SW480 (cell line): Measurements from ENCODE around the gene CABP5.

ENCODE experiments used
- DNase-seq: peaks from one replicate; pipeline ENCODE4 v3.0.0-alpha.2; 2016; ENCODE audit warnings: low spot score

The CABP5 gene

DNA sequence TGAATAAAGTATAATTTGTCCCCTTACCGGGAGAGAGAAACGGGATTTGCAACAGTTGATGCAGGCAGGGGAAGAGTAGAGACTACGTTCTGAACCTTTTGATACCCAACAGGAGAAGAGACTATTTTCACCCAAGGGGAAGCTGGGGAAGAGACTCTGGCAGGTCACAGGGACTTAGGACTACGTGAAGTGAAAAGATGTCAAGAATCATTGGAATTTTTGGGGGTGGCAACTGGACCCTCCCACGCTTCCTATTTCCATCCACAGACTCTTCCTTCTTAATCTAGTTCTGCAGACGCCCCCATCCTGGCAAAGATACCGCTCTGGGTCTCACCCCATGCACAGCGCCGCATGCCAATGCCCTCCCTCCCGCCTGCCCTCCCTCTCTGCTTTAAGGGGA, 13.8 kb downstream of the CABP5 start:
- no peak for DNase-seq

DNA sequence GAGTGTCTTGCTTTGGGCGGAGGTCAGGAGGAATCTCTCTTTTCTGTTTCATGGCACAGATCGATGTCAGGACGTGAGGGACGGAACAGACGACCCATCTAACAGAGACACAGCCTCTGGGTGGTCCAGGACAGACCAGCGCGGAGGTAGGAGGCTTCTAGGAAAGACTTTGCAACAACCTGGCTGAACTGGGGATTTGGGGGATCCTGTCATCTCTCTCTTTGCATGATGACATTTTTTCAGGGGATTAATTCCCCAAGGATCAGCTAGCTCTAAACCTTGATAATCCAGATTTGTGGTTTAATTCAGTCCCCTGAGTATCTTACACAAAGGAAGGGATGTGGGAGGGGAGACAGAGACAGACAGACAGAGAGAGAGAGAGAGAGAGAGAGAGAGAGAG, 14.4 kb downstream of the CABP5 start:
- no peak for DNase-seq

DNA sequence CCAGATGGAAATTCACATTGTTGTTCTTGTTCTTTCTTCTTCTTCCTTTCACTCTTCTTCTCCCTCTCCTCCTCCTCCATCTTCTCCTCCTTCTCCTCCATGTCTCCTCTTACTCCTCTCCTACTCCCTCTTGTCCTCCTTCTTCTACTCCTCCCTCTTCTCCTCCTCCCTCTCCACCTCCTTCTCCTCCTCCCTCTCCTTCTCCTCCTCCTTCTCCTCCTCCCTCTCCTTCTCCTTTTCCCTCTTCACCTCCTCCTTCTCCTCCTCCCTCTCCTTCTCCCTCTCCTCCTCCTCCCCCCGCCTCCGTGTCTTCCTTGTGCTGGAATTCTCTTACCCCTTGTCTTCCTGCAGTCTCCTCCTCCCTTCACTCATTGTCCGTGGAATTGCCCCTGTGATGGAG, 18.4 kb downstream of the CABP5 start:
- no peak for DNase-seq

DNA sequence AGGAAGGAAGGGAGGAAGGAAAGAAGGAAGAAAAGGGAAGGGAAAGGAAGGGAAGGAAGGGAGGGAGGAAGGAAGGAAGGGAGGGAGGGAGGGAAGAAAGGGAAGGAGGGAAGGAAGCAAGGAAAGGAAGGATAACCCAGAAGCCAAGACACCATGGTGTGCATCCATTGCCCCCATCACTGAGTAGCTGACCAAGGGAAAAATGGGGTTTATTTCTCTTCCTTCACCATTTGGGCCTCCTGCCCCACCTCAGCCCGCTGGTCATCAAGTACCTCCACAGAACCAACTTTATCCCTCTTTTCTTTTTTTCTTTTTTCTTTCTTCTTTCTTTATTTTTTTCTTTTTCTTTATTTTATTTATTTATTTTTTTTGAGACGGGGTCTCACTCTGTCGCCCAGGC, 20.4 kb downstream of the CABP5 start:
- DNase-seq: no peak

DNA sequence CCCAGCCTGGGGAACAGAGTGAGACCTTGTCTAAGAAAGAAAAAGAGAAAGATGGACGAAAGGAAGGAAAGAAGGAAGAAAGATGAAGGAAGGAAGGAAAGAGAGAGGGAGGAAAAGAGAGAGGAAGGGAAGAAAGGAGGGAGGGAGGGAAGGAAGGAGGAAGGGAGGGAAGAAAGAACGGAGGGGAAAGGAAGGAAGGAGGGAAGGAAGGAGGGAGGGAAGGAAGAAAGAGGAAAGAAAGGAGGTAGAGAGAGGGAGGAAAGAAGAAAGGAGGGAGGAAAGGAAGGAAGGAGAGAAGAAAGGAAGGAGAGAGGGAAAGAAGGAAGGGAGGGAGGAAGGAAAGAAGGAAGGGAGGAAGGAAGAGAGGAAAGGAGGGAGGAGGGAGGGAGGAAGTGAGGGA, 20.9 kb downstream of the CABP5 start:
- no peak for DNase-seq

DNA sequence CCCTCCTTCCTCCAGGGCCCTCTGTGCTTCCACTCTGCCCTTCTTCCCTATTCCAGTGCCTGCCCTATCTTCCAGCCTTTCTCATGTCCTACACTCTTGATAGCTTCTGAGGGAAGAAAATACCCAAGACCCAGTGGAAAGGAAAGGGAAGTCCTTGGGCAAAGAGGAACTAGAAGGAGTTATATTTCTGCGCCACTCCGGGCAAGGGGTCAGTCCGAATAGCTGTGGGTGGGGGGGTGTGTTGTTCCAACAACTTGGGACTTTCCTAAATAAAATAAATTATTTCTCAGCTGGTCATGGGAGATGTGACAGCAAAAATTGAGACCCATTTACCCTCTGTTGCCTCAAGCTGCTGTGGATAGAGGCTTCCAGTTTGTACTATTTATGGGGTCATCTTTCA, 23.2 kb downstream of the CABP5 start:
- DNase-seq: no peak

DNA sequence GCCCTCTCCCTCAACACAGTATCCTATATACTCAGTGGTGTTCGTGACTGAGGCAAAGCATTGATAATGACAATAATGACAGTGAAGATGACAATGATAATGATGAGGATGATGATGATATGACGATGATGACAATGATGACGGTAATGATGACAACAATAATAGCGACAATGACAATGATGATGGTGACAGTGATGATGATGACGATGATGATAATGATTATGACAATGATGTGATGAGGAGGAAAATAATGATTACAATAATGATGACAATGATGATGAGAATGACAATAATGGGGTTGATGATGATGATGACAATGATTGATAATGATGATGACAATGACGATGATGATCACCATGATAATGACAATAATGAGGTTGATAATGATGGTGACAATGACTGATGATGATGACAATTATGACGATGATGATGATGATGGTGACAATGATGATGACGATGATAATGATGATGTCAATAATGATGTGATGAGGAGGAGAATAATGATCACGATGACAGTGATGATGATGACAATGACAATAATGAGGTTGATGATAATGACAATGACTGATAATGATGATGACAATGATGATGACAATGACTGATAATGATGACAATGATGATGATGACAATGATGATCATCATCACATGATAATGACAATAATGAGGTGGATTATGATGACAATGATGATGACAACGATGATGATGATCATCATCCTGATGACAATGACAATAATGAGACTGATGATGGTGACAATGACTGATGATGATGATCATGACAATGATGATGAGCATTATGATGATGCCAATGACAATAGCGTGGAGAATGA, 32.7 kb downstream of the CABP5 start:
- DNase-seq: no peak

DNA sequence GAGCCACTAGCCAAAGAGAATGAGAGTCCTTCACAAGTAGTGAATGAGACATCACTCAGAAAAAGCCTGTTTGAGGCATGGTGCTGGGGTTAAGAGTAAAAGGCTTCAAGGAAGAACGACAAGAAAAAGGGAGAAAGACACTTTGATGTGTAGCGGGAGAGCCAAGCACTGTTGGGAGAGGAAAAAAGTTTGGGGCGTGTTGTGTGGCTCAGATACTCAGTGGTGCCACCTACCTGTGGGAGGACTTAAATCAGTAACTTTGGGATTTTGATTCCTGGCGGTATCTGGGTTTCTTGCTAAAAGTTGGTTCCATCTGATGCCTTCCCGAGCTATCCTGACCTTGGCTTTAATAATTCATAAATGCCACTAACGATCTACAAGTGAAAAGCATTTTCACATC, 37.1 kb downstream of the CABP5 start:
- DNase-seq: peak; percentile 48

DNA sequence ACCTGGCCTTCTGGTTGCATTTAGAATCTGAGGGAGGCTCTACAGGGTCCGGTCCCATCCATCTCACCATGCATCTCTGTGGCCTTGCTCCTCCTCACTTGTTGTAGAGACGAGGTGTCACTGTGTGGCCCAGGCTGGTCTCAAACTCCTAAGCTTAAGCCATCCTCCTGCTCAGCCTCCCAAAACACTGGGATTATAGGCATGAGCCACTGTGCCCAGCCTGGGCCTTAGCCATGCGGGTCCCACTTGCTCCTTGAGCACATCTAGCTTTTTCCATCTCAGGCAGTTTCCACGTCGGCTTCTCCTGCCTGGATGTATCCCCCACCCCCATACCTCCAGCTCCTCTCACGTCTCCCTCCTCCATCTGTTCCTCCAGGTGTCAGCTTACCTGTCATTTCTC, 39.6 kb downstream of the CABP5 start:
- DNase-seq: no peak

DNA sequence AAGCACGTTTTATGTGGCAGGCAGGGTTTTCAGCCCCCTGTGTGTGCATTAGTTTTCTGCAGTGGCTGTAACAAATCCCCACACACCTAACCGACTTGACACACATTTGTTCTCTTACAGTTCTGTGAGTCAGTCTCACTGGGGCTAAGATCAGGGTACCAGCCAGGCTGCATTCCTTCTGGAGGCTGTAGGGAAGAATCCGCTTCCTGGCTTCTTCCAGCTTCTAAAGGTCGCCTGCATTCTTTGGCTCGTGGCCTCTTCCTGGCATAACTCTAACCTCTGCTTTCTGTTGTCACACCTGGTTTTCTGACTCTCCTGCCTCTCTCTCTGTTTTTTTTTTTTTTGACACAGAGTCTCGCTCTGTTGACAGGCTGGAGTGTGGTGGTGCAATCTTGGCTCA, 43.0 kb downstream of the CABP5 start:
- DNase-seq: no peak

DNA sequence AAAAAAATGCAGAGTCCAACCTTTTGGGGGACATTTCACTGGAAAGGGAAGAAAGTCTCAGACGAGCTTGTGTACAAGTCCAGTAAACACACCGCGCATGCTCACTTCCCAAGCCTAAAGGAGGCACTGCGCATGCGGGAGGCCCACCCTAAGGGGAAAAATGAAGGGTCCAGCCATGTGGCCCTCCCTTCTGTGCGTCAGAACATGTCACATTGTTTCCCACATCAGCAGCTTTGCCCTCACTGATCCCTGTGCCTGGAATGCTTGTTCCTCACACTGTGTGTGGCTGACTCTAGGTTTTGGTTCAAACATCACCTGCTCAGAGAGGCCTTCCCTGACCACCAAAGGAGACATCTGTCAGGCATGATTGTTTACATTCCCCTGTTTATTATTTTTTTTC, 45.1 kb downstream of the CABP5 start:
- no peak for DNase-seq

DNA sequence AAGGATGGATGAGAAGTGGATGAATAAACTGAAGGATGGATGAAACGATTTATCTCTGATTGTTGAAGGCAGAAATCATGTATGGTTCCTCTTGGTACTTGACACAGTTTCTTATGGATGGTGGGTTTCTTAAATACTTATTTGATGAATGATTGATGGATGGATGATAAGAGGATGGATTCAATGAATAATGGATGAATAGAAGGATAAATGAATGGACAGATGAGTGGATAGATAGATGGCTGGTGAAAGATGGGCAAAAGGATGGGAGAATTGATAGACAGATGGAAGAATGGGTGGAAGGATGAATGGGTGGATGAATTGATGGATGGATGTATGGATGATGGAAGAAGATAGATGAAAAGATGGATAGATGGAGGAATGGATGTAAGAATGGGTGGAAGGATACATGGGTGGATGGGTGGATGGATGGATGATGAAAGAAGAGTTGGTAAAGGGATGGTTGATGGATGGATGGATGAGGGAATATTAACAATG, 47.6 kb downstream of the CABP5 start:
- DNase-seq: no peak

DNA sequence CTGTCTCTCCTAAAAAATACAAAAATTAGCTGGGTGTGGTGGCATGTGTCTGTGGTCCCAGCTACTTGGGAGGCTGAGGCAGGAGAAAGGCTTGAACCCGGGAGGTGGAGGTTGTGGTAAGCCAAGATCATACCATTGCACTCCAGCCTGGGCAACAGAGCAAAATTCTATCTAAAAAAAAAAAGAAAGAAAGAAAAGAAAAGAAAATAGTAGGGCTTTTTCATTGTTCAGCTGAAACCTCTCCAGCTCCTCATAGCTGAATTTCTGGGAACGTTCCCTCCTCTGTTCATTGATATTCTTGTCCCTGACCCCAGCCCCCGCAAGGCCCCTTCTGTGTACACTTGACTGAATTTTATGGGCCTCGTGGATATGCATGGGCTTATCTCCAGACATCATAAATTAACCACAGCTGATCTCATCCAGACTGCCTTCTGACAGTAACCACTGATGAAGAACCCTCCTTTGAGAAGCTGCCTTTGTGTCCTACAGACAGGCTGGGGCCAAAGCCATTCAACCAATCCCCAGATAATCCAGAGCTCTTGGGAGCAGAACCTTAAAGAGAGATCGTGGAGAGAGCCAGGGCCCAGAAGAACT, 49.6 kb downstream of the CABP5 start, which contains the start of gene ELSPBP1:
Gene ELSPBP1, plus strand, starts transcription at position 424 of the 594 bp plus-strand sequence. CDS start 14,036 bp downstream, outside the sequence.
- DNase-seq: no peak

DNA sequence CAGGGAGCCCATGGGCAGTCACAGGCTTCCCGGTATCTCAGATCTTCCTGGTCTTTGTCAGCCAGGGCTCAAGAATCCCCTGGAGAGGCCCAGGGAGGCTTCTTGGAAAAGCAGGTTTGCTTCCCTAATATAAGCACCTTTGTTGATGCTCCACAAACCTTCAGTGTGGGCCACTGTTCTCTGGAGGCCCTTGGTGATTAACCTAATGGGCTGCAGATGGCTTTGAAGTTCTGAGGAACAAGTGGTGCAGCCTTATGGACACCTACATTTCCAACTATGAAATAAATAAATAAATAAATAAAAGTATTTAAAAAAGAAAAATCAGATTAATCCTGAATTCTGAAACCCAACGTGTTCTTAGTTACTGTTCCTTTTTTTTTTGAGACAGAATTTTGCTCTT, 51.8 kb downstream of the CABP5 start, which contains the start of gene BSPH1:
Gene BSPH1, minus strand, starts transcription at position 101 of the 400 bp plus-strand sequence. Its CDS starts 89 bp downstream, at position 12.
- DNase-seq: no peak

DNA sequence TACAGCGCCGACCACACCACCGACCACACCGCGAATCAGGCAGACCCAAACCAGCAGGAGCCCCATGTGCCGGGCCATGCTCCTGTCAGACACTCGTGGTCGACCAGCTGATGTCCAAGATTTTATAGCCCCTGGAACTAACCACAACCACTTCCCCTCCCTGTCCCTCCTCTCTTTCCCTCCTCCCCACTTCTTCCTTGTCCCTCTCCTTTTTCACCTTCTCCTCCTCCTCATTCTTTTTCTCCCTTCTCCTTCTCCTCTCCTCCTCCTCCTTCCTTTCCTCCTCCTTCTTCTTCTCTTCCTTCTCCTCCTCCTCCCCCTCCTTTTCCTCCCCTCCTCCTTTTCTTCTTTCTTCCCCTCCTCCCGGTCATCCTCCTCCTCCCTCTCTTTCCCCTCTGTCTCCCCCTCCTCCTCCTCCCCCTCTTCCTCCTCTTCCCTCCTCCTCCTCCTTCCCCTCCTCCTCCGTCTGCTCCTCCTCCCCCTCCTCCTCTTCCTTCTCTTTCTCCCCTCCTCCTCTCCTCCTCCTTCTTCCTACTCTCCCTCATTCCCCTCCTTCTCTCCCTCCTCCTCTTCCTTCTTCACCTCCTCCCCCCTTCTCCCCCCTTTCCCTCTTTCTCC, 52.6 kb downstream of the CABP5 start:
- DNase-seq: no peak
